ENCODE measurements around the gene PIP5K1C. TPM values are rescaled to one million over a fixed set of nuclear protein-coding genes. Genes with fewer than 3 reads are reported as not detected.

Gene PIP5K1C
- total and polyA plus RNA-seq, 10 of the 15 experiments (the other 5 are each of a cell fraction or from before 2014, with no cell fraction given), result 0.39 to 19.6 (median 5.3) TPM

DNA sequence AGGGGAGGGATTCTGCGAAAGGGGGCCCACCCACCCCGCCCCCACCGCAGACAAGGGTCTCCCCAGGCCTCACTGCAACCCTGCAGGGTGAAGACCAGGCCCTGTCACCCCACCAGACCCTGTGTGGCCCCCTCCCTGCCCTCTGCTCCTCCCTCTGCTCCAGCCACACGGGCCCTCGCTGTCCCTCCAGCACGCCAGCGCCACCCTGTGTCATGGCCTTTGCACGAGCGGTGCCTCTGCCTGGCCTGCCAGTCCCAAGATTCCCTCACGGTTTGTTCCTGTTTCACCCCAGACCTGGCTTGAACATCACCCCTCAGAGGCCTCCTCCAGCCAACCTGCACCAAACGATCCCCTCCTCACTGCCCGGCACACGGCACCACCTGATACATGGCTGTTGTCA, 27.3 kb downstream of the PIP5K1C start:
- in situ Hi-C loops (cut with MboI) (no loop called here), intact Hi-C loops (cut with micrococcal nuclease; ENCODE audit: unreplicated experiment) (no loop called here)
- ATAC-seq, result no peak
- Histone ChIP-seq H4K20me1 (ENCODE audit: control insufficient read depth, insufficient read depth) (no peaks in the 10 kb centered on the region; the same call in none of the 2 replicates), H3K9me3 (replicated peaks; ENCODE audit: control insufficient read depth, insufficient read depth, low read length) (no peaks in the 10 kb centered on the region), H3K27me3 (replicated peaks in 1 of 2; ENCODE audit: control insufficient read depth in 2 of 2, insufficient read depth in 2 of 2, low read length in 1 of 2) (no peaks in the 10 kb centered on the region), H3K79me2 (ENCODE audit: control insufficient read depth, insufficient read depth, low read length) (no peaks in the 10 kb centered on the region), H3K4me3 (no peak overlapping the region), H2AFZ (ENCODE audit: control insufficient read depth, low read depth, low read length) (no peak overlapping the region), H3K9ac (ENCODE audit: control insufficient read depth, insufficient read depth, low read length) (no peak overlapping the region), H3K27ac (ENCODE audit: control insufficient read depth, insufficient read depth) (no peak overlapping the region), H3K36me3 (ENCODE audit: control insufficient read depth in 2 of 2, insufficient read depth in 2 of 2, low read length in 1 of 2) (no peaks in the 10 kb centered on the region; a peak in 1 of 4 replicates), H3K4me2 (ENCODE audit: control insufficient read depth, insufficient read depth) (no peak overlapping the region), H3K4me1 (ENCODE audit: control insufficient read depth, insufficient read depth, low read length) (peaks cover 15% of the 10 kb centered on the region)
- no TSS peak for BruUV-seq (replicated peaks)
- DNase-seq (ENCODE audit: low read depth, low spot score), result no peak
- ChIA-PET SMC1A (ENCODE audit: uncharacterized antibody, unreplicated experiment) (no interaction called here), POLR2A (no interaction called here), RAD21 (ENCODE audit: unreplicated experiment) (no interaction called here), CTCF (no interaction called here)
- 86% methylated on average over 12 of the region's 13 CpGs for WGBS (ENCODE audit: insufficient coverage, insufficient replicate concordance, low lambda C conversion rate, missing lambda C conversion rate)
- no peak for FAIRE-seq
- TF ChIP-seq YBX1 (IDR thresholded peaks at IDR 0.05), result no peak
- TF ChIP-seq NFIC (IDR thresholded peaks at IDR 0.05; ENCODE audit: low read depth, low read length), result no peak
- no peak for TF ChIP-seq RB1 (IDR thresholded peaks at IDR 0.05; ENCODE audit: borderline replicate concordance)
- TF ChIP-seq, protein P1, sequence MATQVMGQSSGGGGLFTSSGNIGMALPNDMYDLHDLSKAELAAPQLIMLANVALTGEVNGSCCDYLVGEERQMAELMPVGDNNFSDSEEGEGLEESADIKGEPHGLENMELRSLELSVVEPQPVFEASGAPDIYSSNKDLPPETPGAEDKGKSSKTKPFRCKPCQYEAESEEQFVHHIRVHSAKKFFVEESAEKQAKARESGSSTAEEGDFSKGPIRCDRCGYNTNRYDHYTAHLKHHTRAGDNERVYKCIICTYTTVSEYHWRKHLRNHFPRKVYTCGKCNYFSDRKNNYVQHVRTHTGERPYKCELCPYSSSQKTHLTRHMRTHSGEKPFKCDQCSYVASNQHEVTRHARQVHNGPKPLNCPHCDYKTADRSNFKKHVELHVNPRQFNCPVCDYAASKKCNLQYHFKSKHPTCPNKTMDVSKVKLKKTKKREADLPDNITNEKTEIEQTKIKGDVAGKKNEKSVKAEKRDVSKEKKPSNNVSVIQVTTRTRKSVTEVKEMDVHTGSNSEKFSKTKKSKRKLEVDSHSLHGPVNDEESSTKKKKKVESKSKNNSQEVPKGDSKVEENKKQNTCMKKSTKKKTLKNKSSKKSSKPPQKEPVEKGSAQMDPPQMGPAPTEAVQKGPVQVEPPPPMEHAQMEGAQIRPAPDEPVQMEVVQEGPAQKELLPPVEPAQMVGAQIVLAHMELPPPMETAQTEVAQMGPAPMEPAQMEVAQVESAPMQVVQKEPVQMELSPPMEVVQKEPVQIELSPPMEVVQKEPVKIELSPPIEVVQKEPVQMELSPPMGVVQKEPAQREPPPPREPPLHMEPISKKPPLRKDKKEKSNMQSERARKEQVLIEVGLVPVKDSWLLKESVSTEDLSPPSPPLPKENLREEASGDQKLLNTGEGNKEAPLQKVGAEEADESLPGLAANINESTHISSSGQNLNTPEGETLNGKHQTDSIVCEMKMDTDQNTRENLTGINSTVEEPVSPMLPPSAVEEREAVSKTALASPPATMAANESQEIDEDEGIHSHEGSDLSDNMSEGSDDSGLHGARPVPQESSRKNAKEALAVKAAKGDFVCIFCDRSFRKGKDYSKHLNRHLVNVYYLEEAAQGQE (IDR thresholded peaks at IDR 0.05; ENCODE audit: low read depth, low read length), result no peak
- no peak for TF ChIP-seq SPI1 (IDR thresholded peaks at IDR 0.05; ENCODE audit: borderline replicate concordance, insufficient read depth, low read depth, low read length)
